KMS-11 (cell line): ENCODE data around the gene MAML2.

Experiments
- H2AFZ ChIP-seq: fragments of 200-600 bp; sonication (generic); 2 replicates; pipeline ENCODE4 v1.6.1; 2016; ENCODE audit warnings: antibody characterized with exemption, mixed run types, low read depth
- H3K27ac ChIP-seq: fragments of 200-600 bp; sonication (generic); 2 replicates; pipeline ENCODE4 v1.6.1; 2016; ENCODE audit warnings: mild to moderate bottlenecking, mixed run types
- H3K27me3 ChIP-seq: fragments of 200-600 bp; sonication (generic); 2 replicates; pipeline ENCODE4 v1.6.1; 2017; ENCODE audit warnings: mild to moderate bottlenecking, low read depth, mixed run types, moderate library complexity; ENCODE audit not compliant: insufficient read depth
- H3K36me3 ChIP-seq: fragments of 200-600 bp; sonication (generic); 2 replicates; pipeline ENCODE4 v1.6.1; 2017; ENCODE audit warnings: mild to moderate bottlenecking, mixed run types; ENCODE audit not compliant: insufficient read depth
- H3K4me1 ChIP-seq: fragments of 200-600 bp; sonication (generic); 2 replicates; pipeline ENCODE4 v1.6.1; 2016; ENCODE audit warnings: mild to moderate bottlenecking, low read depth, mixed run types; ENCODE audit not compliant: poor library complexity, severe bottlenecking
- H3K4me2 ChIP-seq: fragments of 200-600 bp; sonication (generic); 2 replicates; pipeline ENCODE4 v1.7.0; 2016; ENCODE audit warnings: mild to moderate bottlenecking, mixed run types
- H3K4me3 ChIP-seq: fragments of 200-600 bp; sonication (generic); IDR thresholded peaks from 2 replicates; pipeline ENCODE4 v1.6.1; 2017; ENCODE audit warnings: low read depth, low read length, mixed read lengths; ENCODE audit not compliant: insufficient read depth
- H3K79me2 ChIP-seq: fragments of 200-600 bp; sonication (generic); 2 replicates; pipeline ENCODE4 v1.6.1; 2016; ENCODE audit warnings: low read depth, mixed run types; ENCODE audit not compliant: insufficient read depth
- H3K9ac ChIP-seq: fragments of 200-600 bp; sonication (generic); 2 replicates; pipeline ENCODE4 v1.6.1; 2016; ENCODE audit warnings: mild to moderate bottlenecking, mixed run types
- H4K20me1 ChIP-seq: fragments of 200-600 bp; sonication (generic); 2 replicates; pipeline ENCODE4 v1.6.1; 2016; ENCODE audit warnings: mild to moderate bottlenecking, mixed run types; ENCODE audit not compliant: insufficient read depth
- TF ChIP-seq, protein P1 (sequence below): fragments of 200-600 bp; sonication (generic); conservative IDR thresholded peaks from 2 replicates; pipeline ENCODE4 v1.6.1; 2017; ENCODE audit warnings: low read depth, mild to moderate bottlenecking, antibody characterized with exemption, low read length, moderate library complexity, mixed read lengths

The MAML2 gene

DNA sequence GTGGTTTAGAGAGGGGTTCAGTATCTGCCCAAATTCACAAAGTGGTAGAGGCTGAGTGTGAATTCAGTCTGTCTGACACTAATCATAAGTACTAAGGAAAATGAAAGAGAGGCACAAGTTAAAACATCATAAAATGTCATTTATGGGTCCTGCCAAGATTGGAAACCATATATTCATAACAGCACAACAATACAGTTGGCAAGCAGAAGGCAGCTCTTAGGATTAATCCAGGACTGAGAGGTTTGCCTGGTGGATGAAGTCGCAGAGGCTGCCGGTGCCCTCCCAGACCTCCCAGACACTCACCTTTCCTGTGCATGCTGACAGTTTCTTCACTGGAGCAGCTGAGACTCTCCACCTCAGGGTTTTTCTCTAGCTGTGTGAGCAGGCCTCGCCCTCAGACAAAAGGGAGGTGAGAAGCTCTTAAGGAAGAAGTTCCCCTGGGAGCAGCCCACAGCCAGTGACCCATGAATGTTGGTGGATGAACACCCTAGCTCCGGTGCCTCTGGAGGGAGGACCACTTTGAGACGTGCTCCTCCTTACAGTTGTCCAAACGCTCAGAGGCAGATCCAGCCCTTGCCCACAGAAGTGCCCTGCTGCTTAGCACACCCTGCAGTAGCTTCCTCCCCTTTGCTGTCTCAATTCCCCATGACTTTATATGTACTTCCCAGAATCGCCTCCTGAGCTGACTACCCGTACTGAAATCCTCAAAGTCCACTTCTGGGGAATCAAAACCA is 43.7 kb downstream of the MAML2 start:
- Histone ChIP-seq H3K4me3 (no peak overlapping the region), H3K4me2 (no peak overlapping the region), H3K36me3 (no peaks in the 10 kb centered on the region), H3K27me3 (no peaks in the 10 kb centered on the region), H3K79me2 (no peaks in the 10 kb centered on the region), H2AFZ (no peak overlapping the region), H3K4me1 (no peaks in the 10 kb centered on the region), H3K27ac (no peak overlapping the region), H3K9ac (no peak overlapping the region), H4K20me1 (no peaks in the 10 kb centered on the region)
- TF ChIP-seq, protein P1, sequence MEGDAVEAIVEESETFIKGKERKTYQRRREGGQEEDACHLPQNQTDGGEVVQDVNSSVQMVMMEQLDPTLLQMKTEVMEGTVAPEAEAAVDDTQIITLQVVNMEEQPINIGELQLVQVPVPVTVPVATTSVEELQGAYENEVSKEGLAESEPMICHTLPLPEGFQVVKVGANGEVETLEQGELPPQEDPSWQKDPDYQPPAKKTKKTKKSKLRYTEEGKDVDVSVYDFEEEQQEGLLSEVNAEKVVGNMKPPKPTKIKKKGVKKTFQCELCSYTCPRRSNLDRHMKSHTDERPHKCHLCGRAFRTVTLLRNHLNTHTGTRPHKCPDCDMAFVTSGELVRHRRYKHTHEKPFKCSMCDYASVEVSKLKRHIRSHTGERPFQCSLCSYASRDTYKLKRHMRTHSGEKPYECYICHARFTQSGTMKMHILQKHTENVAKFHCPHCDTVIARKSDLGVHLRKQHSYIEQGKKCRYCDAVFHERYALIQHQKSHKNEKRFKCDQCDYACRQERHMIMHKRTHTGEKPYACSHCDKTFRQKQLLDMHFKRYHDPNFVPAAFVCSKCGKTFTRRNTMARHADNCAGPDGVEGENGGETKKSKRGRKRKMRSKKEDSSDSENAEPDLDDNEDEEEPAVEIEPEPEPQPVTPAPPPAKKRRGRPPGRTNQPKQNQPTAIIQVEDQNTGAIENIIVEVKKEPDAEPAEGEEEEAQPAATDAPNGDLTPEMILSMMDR, result no peak

- Histone ChIP-seq H3K9ac (no peak overlapping the region), H3K4me1 (no peaks in the 10 kb centered on the region), H3K27ac (no peak overlapping the region), H3K36me3 (no peaks in the 10 kb centered on the region), H3K79me2 (no peaks in the 10 kb centered on the region), H3K27me3 (no peaks in the 10 kb centered on the region), H3K4me2 (no peak overlapping the region), H2AFZ (no peak overlapping the region), H4K20me1 (no peaks in the 10 kb centered on the region), H3K4me3 (no peak overlapping the region)
- TF ChIP-seq, protein P1, result no peak
Measured at GRCh38 chr11:96295369-96295768, 47.6 kb downstream of the MAML2 start.

DNA sequence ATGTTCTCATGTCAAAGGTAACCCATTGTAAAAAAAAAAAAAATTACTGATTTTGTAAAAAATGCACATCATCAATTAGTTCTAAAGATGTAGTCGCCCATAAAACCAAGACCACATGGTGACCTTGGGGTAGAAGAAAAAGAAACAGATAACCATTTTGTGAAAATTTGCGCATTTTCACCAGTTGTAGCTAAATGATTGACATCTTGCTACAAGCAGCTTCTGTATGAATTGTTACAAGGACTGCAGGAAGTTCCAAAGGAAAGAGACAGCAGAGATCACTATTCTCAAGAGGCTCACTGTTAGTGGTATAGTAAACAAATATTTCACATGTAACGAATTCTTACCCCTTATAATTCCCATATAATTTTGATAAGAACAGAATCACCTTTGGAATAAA is 48.7 kb downstream of the MAML2 start:
- no peak overlapping the region for H3K27ac ChIP-seq
- no peaks in the 10 kb centered on the region for H3K36me3 ChIP-seq
- no peaks in the 10 kb centered on the region for H3K79me2 ChIP-seq
- H3K4me3 ChIP-seq, result no peak overlapping the region
- TF ChIP-seq, protein P1, result no peak
- peaks cover 2% of the 10 kb centered on the region for H3K4me1 ChIP-seq
- H3K27me3 ChIP-seq, result no peaks in the 10 kb centered on the region
- H2AFZ ChIP-seq, result no peak overlapping the region
- H3K4me2 ChIP-seq, result no peak overlapping the region
- no peak overlapping the region for H3K9ac ChIP-seq
- H4K20me1 ChIP-seq, result no peaks in the 10 kb centered on the region

DNA sequence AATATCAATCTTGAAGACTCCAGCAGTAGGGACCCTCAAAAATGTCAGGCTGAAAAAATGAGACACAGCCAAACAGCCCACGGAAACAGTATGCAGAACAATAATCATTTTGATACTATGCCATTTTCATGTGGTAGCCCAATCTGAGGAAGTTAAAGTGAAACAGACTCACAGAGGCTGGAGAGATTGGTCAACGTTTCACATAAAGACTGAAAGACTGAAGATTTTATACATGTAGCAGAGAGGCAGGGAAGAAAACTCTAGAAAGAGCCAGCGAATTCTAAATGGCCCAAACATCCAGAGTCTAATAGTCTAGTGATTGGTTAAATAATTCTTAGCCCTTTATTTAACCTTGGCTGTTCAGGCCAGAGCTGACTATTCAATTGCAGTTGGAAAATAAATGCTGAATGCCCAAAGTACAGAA is 49.4 kb downstream of the MAML2 start:
- Histone ChIP-seq H3K27me3 (no peaks in the 10 kb centered on the region), H3K4me3 (no peak overlapping the region), H3K27ac (no peak overlapping the region), H3K4me2 (no peak overlapping the region), H3K9ac (no peak overlapping the region), H3K79me2 (no peaks in the 10 kb centered on the region), H3K36me3 (no peaks in the 10 kb centered on the region), H3K4me1 (peaks cover 9% of the 10 kb centered on the region), H4K20me1 (no peaks in the 10 kb centered on the region), H2AFZ (no peak overlapping the region)
- TF ChIP-seq, protein P1, result no peak
